HG02798 (cell line): ENCODE results near the gene MUCL1.
"Not testable (repeated sequence)": the region's sequence is repeated elsewhere in the genome, so short reads cannot be mapped to it uniquely, and the experiment has no call there.

Experiments
- ATAC-seq: cut with Tn5 transposase; IDR thresholded peaks from one replicate; pipeline ENCODE4 v1.9.1; 2021; ENCODE audit warnings: mild to moderate bottlenecking; ENCODE audit not compliant: unreplicated experiment, poor library complexity

The MUCL1 gene, protein sequence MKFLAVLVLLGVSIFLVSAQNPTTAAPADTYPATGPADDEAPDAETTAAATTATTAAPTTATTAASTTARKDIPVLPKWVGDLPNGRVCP

DNA sequence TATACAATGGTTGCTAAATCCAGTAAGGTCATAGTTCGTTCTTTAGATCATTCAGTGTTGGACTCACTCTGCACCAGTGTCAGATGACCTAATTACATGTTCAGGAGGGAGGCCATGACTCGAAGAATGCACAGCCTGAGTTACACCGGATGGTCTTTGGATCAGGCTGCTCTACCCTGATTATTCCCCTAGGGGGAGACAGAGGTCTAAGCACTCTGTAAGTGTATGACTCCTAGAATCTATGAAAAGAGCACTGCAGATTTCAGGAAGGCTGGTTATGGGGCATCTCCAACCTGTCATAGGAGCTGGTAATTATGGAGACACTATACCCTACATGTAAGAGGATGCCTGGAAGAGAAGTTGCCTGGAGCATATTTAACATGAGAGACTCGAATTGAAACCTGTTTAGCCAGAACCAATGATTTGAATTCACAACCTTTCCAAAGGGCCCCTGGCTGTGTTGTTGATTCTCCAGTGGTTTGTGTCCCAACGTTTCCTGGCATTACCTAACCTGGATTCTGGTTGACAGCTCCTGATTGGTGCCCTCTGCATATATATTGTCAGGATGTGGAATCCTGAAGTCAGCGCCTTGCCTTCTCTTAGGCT is at the start of gene MUCL1:
MUCL1 (plus strand) TSS at position 584 of the 606 bp plus-strand sequence. CDS start 67 bp downstream, outside the sequence.
- ATAC-seq, result peak; percentile 98

DNA sequence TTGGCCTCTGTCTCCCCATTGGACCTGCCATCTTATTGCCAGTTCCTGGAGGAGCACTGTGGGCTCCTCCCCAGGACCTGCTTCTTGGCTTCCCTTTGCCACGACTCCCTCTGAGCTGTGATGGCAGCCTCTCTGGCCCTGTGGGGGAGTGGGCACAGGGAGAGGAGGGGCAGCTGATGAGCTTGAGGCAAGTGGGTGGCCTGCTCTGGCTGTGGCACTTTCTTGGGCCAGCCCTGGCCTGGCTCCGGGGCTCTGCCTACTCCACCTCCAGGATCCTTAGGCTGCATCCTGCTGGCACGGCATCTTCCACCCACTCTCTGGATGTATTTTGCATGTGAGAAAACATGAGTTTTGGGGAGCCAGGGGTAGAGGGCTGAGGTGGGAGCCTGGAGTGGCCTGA is 32.6 kb upstream of the MUCL1 start:
- no peak for ATAC-seq

DNA sequence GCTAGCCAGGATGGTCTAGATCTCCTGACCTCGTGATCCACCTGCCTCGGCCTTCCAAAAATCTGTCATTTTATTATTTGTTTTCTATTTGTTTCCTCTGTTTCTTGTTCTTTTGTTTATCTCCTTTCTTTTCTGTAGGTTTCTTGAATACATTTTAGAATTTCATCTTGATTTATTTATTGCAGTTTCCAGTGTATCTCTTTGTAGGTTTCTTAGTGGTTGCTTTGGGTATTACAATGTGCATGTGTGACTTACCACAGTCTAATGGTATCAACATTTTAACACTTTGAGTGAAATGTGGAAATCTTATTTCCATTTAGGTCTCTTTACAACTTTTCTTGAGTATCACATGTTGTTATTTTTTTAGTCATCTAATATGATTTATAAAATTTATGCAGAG is 29.9 kb upstream of the MUCL1 start:
- no peak for ATAC-seq

DNA sequence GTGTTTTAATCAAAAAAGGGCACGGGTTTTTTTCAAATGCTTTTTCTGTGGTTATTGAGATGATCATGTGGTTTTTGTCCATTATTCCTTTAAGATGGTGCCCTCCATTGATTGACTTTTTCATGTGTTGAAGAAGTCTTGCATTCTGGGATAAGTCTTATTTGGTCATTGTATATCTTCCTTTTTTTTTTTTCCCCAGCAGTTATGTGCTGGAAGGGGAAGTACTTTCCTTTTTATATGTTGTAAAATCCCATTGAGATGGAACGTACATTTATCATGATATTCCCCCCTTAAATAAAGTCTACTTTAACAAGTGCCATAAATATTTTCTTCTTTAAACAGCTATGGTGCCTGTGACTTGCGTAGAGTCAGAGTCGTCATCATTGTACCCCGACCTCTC is 24.8 kb upstream of the MUCL1 start:
- no peak for ATAC-seq

DNA sequence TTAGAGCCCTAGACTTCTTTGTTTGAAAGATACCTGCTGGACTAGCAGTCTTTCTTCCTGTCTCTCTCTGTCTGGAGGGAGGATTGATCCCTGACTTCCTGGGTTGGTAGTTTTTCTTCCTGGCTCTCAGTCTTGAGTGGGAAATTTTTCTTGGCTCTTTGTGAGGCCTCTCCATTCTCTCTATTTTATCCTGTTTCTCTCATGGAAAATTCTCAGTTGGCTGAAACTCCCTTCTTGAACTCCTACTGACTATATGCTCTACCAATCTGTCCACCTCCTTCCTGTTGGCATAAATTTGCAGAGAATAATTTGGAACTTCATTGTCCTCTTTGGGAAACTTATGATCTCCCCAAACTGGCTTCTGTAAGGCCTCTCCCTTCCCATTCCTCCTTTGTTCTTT is 24.1 kb upstream of the MUCL1 start:
- no peak for ATAC-seq

DNA sequence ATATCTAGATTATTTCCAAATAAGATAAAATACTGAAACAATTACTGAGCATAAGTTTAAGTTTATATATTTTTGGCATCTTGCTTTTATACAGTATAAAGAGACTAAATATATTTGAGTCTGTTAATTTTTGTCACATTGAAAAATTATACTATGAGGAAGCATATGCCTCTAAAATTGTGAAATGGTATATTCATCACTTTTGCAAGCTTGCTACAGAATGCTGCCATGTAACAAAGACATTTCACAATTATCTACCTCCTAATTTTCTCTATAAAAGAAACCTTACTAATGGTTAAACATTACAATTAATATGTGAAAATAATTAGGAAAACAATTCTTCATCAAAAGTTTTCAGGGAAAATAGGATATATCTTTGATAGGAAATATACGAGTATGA is 22.7 kb upstream of the MUCL1 start:
- no peak for ATAC-seq

DNA sequence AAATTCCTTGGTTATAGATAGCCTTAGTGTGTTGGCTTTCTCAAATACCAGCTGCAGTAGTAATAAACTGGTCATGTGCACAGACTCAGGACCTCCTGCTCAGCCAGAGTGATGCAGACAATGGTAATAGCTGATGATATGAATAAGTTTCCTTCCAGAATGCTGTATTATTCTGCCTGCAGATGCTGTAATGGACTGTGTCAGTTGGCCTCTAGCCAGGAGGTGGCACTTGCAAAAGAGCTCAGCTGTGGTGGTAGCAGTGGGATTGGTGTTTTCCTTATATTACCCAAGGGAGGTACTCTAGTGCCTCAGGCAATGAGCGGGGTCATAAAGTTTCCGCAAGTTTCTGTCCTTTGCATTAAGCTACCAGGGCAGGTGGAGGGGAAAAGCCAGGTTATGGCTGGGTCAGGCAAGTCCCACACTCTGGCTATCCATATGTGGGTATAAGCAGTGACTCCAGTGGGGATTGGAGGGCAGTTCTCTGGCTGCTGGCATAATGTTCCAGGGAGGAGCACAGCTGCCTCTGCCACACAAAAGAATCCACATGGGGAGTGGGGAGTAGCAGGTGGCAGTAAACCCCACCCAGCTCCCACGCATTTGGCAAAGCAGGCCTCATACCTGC is 14.0 kb upstream of the MUCL1 start:
- no peak for ATAC-seq

DNA sequence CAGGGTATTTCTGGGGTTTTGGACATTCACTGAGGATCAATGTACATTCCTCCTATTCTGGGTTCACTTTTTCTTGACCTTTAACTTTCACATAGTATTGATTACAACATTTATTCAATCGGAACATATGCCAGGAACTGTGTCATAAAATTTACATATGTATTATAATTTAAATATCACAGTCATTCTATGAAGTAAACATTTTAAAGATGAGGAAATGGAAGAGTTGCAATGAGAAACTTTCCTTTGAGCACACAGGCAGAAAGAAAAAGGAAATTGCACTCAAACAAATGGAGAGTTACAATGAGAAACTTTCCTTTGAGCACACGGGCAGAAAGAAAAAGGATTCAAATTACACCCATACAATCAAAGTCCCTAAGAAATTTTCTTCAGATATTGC is 3.1 kb downstream of the MUCL1 start:
- ATAC-seq, result no peak

DNA sequence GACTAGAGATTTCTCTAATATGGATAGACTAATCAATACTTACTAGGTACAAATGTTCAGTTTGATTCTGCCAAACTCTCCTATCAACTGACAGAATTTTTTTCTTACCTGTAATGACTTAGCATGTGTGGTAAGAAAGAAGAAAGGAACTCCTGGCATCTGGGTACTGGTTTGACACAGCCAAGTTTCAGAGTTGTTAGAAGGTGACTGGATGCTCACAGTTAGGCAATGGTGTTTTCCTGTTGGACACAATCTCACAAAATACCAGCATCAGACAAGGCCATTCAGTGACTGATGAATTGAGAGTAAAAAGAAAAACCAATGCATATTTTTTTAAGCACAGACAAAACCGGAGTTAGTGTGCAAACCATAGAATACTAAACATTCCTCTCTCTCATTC is 4.2 kb downstream of the MUCL1 start:
- no peak for ATAC-seq

DNA sequence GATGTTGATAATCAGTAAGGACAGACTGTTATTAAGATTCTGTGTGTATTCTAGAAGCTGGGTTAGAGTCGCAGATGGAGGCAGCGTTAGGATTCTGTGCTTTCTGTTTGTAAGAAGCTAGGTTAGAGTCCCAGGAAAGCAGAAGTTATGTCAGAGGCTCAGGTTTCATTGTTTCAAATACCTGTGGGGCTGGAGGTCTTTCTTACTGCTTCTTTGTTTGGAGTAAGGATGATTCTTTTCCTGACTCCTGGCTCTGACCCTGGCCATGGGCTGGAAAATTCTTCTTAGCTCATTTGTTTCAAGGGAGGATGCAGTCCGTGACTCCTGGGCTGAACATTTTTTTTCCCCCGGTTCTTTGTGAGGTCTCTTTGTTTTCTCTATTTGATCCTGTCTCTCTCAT is 5.2 kb downstream of the MUCL1 start:
- no peak for ATAC-seq

DNA sequence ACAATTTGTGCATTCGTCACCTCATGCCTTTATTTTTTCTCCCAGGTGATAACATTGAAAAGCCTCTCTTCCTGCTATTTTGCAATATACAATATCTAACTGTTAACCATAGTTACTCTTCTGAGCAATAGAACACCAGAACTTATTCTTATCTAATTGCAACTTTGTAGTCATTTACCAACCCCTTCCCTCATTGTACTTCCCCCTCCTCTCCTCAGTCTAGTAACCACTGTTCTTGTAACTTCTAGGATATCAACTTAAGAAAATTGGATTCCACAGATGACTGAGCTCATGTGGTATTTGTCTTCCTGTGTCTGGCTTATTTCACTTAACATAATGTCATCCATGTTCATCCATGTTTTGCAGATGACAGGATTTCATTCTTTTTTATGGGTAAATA is 7.6 kb downstream of the MUCL1 start:
- no peak for ATAC-seq

DNA sequence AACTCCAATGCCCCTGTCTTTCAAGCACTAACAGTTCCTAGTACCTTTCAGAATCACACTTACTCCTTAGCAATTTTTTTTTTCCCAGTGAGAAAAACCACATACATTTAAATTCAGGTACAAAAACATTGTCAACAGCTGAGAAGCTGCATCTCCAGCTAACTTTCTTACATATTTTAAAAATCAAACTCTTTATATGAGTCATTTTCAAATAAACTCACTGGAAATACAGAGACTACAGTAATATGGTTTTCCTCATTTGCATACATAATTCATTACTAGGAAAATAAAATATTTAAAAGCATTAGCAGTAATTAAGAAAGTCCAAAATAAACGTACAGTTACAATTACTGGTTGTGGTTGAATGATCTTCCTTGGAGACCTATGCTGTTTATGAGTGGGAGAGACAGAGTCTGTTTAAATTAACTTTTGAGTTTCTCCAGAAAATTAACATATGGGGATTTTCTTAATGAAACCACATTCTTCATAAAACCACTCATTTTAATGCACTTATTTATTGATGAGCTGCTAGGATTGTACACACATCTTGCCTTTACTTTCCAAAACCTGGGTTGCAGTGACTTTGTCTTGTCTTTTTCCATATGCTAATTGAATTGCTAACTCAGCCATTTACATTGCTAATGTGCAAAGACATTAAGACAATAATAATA is 9.8 kb downstream of the MUCL1 start:
- ATAC-seq, result no peak

DNA sequence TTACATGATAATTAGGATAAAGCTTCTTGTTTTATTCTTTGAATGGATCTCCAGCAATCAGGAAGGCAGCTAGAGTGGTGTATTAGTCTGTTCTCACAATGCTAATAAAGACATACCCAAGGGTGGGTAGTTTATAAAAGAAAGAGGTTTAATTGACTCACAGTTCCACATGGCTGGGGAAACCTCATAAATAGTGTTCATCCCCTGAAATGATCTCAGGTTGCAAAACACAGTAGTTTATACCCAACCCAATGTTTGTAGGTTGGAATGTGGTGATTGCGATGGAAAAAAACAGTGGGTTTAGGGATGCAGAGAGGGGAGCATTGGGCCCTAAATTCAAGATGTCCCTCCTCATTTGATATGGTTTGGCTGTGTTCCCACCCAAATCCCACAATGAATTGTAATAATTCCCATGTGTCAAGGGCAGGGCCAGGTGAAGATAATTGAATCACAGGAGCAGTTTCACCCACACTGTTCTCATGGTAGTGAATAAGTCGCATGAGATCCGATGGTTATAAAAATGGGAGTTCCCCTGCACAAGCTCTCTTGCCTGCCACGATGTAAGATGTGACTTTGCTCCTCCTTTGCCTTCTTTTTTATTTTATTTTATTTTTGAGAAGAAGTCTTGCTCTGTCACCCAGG is 11.5 kb downstream of the MUCL1 start:
- ATAC-seq, result no peak

DNA sequence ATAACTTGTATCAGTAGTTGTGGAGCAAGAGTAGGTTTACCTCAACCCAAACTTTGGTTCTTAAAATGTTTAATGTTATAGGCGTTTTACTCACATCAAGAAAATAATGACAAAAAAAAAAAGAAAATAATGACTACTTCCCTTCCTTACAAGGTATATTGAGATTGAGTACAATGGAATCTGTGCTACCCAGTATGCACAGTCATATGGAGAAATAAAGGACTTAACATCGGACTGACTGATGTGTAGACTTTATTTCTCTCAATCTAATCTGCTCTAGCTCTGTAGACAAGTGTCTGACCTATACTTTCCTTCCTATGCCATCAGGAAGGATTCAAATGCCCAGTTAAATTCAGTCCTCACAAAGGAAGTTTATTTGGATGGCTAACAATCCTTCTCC is 14.4 kb downstream of the MUCL1 start:
- ATAC-seq, result no peak

DNA sequence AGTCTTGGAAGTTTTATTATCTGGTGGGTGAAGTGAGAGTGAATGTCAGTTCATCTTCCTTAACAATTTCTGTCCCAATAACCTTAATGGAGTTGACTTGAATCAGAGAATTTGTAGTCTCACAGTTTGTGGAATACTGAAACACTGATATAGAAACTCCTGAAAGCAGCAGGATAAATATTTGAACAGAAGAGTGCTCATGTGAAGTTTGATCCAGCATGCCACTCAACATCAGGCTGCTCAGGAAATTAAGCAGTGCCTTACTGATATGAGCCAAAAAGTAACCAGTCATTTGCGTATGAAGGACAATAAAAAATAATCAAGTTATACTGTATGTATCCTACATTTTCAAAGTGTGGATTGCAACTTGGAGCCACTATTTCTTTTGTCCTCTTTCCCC is 15.7 kb downstream of the MUCL1 start:
- ATAC-seq, result no peak

DNA sequence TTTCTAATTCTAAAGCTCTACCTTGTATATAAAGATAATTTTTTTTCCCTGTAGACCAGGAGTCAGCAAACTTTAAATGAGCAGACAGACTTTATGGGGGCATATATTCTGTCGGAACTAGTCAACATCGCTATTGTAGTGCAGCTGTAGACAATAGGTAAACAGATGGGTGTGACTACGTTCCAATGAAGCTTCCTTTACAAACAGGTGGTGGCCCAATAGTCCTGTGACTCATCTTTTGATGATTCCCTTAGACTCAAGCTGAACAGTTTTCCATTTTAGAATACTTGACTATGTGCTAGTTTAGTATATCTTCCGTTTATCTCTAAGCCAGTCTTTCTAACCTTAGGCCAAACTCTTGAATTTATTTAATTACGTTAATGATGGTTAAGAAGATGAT is 16.3 kb downstream of the MUCL1 start:
- no peak for ATAC-seq

DNA sequence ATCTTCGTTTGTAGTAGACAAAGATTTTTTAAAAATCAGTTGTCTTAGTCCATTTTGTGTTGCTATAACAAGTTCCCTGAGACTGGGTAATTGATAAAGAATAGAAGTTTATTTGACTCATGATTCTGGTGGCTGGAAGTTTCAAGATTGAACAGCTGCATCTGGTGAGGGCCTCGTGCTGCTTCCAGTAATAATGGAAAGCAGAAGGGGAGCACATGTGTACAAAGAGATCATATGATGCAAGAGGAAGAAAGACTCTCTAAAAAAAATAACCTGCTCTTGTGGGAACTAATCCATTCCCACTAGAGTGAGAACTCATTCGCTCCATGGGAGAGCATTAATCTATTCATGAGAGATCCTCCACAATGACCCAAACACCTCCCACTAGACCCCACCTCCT is 24.8 kb downstream of the MUCL1 start:
- ATAC-seq, result no peak

DNA sequence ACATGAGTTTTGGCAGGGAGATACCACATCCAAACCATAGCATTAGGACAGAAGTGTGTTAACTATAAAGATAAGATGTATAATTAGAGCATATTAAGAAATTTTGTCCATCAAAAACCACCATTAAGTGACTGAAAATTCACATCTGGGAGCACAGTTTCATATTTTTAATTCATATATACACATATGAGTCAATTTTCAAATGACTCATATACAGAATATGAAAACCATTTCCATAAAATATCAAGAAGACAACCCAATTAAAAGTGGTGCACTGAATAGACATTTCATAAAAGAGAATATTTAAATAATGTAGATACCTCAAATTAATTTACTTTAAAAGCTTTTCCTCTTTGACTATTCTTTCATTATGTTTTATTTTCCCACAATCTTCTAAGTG is 25.3 kb downstream of the MUCL1 start:
- ATAC-seq, result no peak

DNA sequence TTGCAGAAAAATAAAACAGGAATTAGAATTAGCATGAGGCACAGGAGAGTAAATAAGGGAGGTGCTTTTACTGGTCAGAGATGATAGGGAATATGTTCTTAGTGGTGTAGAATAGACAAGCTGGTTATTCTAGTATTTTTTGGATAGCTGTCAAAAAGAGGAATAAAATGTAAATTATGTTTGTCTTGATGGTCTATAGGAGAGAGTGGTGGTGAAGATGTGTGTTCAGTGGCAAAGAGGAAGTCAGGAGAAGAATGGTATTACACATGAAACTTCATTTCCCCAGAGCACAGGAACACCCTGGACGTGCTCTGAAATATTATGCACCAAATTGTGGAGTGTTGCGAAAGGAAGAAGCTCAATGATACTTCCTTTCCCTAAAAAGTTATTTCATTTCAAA is 27.8 kb downstream of the MUCL1 start:
- ATAC-seq, result no peak

DNA sequence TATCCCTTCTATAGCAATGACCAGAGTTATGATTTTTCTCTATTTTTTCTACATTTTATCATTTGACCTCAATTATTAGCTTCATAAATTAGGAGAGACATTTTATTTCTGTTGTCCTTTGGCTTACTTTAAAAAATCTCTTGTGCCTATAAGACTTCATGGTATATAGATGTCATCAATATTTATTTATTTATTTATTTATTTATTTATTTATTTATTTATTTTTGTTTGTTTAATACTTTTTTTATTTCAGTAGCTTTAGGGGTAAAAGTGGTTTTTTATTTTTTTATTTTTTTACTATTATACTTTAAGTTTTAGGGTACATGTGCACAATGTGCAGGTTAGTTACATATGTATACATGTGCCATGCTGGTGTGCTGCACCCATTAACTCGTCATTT is 28.3 kb downstream of the MUCL1 start:
- ATAC-seq, result not testable (repeated sequence)

DNA sequence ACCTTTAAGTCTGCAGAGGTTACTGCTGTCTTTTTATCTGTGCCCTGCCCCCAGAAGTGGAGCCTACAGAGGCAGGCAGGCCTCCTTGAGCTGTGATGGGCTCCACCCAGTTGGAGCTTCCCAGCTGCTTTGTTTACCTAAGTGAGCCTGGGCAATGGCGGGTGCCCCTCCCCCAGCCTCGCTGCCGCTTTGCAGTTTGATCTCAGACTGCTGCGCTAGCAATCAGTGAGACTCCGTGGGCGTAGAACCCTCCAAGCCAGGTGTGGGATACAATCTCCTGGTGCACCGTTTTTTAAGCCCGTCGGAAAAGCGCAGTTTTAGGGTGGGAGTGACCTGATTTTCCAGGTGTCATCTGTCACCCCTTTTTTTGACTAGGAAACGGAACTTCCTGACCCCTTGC is 34.1 kb downstream of the MUCL1 start:
- not testable (repeated sequence) for ATAC-seq
